22Rv1 (cell line): Measurements from ENCODE around the gene NUBP1.

Experiments used
- ZFX ChIP-seq: fragments of 450-650 bp; IDR thresholded peaks from 2 replicates; pipeline ENCODE4 v1.6.1; 2017; ENCODE audit warnings: antibody characterized with exemption, borderline replicate concordance
- TF ChIP-seq, protein P1 (sequence below): fragments of 450-650 bp; IDR thresholded peaks from 2 replicates; pipeline ENCODE4 v1.5.1; 2017; ENCODE audit warnings: mild to moderate bottlenecking

DNA sequence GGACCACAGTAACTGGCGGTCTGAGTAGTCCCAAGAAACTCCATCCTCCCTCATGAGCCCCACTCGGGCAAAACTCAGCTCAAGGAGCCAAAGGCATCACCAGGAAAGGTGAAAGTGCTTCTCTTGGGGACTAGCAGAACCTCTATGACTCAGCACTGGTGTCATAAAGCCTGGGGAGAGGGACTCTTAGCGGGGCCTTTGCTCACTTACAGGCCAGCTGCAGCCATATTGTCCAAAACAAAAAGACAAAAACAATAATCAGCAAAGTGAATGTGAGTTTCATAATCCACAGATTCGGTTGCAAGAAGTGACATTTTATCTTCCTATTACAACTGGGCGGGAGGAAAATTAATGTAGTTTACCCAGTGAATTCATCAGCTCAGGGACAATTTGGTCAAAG is 48.8 kb upstream of the NUBP1 start, which contains the start of gene TEKT5:
- TF ChIP-seq, protein P1, sequence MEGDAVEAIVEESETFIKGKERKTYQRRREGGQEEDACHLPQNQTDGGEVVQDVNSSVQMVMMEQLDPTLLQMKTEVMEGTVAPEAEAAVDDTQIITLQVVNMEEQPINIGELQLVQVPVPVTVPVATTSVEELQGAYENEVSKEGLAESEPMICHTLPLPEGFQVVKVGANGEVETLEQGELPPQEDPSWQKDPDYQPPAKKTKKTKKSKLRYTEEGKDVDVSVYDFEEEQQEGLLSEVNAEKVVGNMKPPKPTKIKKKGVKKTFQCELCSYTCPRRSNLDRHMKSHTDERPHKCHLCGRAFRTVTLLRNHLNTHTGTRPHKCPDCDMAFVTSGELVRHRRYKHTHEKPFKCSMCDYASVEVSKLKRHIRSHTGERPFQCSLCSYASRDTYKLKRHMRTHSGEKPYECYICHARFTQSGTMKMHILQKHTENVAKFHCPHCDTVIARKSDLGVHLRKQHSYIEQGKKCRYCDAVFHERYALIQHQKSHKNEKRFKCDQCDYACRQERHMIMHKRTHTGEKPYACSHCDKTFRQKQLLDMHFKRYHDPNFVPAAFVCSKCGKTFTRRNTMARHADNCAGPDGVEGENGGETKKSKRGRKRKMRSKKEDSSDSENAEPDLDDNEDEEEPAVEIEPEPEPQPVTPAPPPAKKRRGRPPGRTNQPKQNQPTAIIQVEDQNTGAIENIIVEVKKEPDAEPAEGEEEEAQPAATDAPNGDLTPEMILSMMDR: no peak
- no peak for TF ChIP-seq ZFX
